GM21381 (cell line): ENCODE data around the gene CXCL10.

Source experiments
- ATAC-seq: cut with Tn5 transposase; IDR thresholded peaks from one replicate; pipeline ENCODE4 v1.9.1; 2021; ENCODE audit warnings: mild to moderate bottlenecking, moderate library complexity; ENCODE audit not compliant: unreplicated experiment

CXCL10 gene

DNA sequence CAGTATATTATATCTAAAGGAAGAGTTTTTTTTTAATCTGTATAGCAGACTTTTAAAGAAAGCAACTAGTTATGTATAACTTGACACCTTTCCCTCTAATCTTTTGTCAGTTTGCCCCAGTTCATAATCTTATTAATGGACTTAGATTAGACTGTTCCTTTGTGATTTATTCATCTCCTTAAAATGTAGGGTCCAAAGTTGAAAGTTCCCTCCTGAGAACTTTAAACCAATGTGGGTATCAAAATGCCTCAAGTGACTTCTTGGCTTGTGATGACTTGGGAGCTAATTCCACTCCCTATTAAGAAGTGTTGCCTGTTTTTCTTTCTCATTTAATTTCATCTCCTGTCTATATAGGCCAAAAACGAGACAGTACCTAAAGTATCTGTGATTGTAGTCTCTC, 26.2 kb downstream of the CXCL10 start:
- ATAC-seq = no peak

DNA sequence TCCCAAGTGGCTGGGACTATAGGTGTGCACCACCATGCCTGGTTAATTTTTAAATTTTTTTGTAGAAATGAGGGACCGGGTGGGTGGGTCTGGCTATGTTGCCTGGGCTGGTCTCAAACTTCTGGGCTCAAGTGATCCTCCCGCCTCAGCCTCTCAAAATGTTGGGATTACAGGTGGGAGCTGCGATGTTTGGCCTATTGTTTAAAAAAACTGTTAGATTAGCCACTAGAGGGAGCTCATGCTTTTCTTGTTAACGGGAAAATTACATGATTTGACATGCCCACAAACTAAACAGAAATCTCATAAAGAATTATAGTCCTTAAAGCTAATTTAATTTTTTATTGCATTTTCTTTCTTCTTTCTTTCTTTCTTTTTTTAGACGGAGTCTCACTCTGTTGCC, 27.6 kb downstream of the CXCL10 start:
- ATAC-seq = no peak

DNA sequence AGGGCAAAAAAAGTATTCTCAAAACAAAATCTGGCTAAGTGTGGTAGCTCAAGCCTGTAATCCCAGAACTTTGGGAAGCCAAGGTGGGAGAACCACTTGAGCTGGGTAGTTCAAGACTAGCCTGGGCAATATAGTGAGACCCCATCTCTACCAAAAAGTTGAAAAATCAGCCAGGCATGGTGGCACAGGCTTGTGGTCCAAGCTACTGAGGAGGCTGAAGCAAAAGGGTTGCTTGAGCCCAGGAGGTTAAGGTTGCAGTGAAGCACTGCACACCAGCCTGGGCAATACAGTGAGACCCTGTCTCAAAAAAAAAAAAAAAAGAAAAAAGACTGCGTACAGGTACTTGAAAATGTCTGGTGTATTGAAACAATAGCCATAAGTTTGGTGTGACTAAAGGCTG, 30.8 kb downstream of the CXCL10 start:
- no peak for ATAC-seq

DNA sequence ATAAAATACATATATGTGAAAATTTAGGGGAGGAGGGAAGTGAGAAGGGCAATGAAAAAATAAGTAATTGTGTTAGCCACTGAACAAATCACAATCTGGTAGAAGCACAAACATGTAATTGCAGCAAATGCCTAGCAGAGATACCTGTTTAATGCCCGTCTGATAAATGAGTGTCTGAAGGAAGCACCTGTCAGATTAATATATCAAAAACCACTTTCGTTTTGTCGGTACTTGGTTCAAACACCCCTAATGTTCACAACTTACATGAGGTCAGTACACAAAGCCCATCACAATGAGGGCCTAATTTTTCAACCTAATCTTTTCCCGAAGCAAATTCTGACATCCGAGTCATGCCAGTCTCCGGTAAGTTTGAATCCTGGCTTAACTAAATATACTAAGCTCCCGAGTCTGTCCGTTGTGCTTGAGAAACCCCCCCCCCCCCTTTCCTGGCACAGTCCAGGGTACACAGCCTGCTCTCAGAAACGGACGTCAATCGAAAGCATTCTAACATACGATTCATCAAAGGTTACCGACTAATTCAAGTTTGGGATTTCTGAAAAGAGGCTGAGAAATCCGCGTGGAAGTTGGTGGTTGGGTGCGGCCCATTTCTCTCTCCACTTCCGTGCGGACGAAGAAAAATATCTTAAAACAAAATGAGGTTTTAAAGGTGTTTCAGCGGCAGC, 33.3 kb downstream of the CXCL10 start:
- no peak for ATAC-seq

GRCh38 chr4:75985116-75985515, 38.2 kb downstream of the CXCL10 start:
- no peak for ATAC-seq

GRCh38 chr4:75980576-75980975, 42.7 kb downstream of the CXCL10 start:
- no peak for ATAC-seq

DNA sequence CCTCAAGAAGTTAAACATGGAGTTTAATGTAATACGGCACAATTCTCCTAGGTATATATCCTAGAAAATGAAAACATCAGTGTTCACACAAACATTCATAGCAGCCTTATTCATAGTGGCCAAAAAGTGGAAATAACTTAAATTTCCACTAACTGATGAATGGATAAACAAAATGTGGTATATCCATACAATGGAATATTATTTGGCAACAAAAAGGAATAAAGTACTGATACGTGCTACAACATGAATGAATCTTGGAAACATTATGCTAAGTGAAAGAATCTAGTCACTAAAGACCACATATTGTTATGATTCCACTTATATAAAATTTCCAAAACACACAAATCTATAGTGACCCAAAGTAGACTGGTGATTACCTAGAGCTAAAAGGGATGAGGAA, 47.1 kb downstream of the CXCL10 start:
- no peak for ATAC-seq

GRCh38 chr4:75973766-75974165, 49.5 kb downstream of the CXCL10 start:
- ATAC-seq = no peak
